A549 (cell line): ENCODE results near the gene PTP4A2.

Experiments
- TF ChIP-seq, protein P1 (sequence below): fragments of >200 bp; sonication (Bioruptor Twin); formaldehyde crosslinking; IDR thresholded peaks from 3 replicates; pipeline ENCODE4 v1.5.1; 2016
- TF ChIP-seq, protein P2 (sequence below): fragments of 450-650 bp; IDR thresholded peaks from 2 replicates; pipeline ENCODE4 v1.6.1; 2014; ENCODE audit warnings: antibody characterized with exemption
- TF ChIP-seq, protein P3 (sequence below): fragments of >200 bp; sonication (Bioruptor Twin); formaldehyde crosslinking; IDR thresholded peaks from 3 replicates; pipeline ENCODE4 v1.6.1; 2016
- TF ChIP-seq, protein P4 (sequence below): fragments of 200-600 bp; sonication (generic); IDR thresholded peaks from 2 replicates; pipeline ENCODE4 v1.6.1; 2016; ENCODE audit warnings: antibody characterized with exemption, mild to moderate bottlenecking, moderate library complexity

DNA sequence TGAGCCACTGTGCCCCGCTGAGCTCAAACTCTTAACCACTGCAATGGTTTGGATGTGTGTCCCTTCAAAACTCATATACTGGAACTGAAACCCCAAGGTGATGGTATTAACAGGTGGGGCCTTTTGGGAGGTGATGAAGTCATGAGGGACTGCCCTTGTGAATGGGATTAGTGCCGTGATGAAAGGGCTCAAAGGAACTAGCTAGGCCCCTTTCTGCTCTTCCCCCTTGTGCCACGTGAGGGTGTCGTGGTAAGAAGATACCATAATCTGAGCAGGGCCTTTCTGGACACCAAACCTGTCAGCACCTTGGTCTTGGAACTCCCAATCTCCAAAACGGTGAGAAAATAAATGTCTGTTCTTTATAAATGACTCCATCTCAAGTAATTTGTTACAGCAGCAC is 76.8 kb downstream of the PTP4A2 start:
- TF ChIP-seq, protein P1, sequence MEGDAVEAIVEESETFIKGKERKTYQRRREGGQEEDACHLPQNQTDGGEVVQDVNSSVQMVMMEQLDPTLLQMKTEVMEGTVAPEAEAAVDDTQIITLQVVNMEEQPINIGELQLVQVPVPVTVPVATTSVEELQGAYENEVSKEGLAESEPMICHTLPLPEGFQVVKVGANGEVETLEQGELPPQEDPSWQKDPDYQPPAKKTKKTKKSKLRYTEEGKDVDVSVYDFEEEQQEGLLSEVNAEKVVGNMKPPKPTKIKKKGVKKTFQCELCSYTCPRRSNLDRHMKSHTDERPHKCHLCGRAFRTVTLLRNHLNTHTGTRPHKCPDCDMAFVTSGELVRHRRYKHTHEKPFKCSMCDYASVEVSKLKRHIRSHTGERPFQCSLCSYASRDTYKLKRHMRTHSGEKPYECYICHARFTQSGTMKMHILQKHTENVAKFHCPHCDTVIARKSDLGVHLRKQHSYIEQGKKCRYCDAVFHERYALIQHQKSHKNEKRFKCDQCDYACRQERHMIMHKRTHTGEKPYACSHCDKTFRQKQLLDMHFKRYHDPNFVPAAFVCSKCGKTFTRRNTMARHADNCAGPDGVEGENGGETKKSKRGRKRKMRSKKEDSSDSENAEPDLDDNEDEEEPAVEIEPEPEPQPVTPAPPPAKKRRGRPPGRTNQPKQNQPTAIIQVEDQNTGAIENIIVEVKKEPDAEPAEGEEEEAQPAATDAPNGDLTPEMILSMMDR: no peak
- TF ChIP-seq, protein P2, sequence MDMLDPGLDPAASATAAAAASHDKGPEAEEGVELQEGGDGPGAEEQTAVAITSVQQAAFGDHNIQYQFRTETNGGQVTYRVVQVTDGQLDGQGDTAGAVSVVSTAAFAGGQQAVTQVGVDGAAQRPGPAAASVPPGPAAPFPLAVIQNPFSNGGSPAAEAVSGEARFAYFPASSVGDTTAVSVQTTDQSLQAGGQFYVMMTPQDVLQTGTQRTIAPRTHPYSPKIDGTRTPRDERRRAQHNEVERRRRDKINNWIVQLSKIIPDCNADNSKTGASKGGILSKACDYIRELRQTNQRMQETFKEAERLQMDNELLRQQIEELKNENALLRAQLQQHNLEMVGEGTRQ: no peak
- TF ChIP-seq, protein P3, sequence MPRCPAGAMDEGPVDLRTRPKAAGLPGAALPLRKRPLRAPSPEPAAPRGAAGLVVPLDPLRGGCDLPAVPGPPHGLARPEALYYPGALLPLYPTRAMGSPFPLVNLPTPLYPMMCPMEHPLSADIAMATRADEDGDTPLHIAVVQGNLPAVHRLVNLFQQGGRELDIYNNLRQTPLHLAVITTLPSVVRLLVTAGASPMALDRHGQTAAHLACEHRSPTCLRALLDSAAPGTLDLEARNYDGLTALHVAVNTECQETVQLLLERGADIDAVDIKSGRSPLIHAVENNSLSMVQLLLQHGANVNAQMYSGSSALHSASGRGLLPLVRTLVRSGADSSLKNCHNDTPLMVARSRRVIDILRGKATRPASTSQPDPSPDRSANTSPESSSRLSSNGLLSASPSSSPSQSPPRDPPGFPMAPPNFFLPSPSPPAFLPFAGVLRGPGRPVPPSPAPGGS: no peak
- TF ChIP-seq, protein P4, sequence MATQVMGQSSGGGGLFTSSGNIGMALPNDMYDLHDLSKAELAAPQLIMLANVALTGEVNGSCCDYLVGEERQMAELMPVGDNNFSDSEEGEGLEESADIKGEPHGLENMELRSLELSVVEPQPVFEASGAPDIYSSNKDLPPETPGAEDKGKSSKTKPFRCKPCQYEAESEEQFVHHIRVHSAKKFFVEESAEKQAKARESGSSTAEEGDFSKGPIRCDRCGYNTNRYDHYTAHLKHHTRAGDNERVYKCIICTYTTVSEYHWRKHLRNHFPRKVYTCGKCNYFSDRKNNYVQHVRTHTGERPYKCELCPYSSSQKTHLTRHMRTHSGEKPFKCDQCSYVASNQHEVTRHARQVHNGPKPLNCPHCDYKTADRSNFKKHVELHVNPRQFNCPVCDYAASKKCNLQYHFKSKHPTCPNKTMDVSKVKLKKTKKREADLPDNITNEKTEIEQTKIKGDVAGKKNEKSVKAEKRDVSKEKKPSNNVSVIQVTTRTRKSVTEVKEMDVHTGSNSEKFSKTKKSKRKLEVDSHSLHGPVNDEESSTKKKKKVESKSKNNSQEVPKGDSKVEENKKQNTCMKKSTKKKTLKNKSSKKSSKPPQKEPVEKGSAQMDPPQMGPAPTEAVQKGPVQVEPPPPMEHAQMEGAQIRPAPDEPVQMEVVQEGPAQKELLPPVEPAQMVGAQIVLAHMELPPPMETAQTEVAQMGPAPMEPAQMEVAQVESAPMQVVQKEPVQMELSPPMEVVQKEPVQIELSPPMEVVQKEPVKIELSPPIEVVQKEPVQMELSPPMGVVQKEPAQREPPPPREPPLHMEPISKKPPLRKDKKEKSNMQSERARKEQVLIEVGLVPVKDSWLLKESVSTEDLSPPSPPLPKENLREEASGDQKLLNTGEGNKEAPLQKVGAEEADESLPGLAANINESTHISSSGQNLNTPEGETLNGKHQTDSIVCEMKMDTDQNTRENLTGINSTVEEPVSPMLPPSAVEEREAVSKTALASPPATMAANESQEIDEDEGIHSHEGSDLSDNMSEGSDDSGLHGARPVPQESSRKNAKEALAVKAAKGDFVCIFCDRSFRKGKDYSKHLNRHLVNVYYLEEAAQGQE: no peak
